OCI-M2 (cell line): ENCODE measurements around the gene DNAAF1.
"Not testable (repeated sequence)": the region's sequence is repeated elsewhere in the genome, so short reads cannot be mapped to it uniquely, and the experiment has no call there.

Source experiments
- DNase-seq: peaks from one replicate; lab custom pipeline; 2025; ENCODE audit not compliant: unreplicated experiment; lab: John Stamatoyannopoulos, UW

The DNAAF1 gene

GRCh38 chr16:84205123-84205522 lies 60.0 kb downstream of the DNAAF1 start:
- DNase-seq, result not testable (repeated sequence)

- no peak for DNase-seq
These were observed 61.0 kb downstream of the DNAAF1 start for GRCh38 chr16:84205976-84206691.

- DNase-seq, result no peak
These were observed 62.1 kb downstream of the DNAAF1 start for GRCh38 chr16:84207251-84207650.

- DNase-seq, result no peak
These were observed 62.8 kb downstream of the DNAAF1 start for GRCh38 chr16:84207879-84208278.

GRCh38 chr16:84209989-84210388 lies 64.9 kb downstream of the DNAAF1 start:
- DNase-seq, result no peak

- no peak for DNase-seq
These were observed 67.0 kb downstream of the DNAAF1 start for GRCh38 chr16:84212154-84212553.

- DNase-seq, result no peak
These were observed 67.5 kb downstream of the DNAAF1 start for GRCh38 chr16:84212631-84213030.

GRCh38 chr16:84214451-84215066 lies 69.5 kb downstream of the DNAAF1 start:
- DNase-seq, result no peak

- no peak for DNase-seq
These were observed 70.4 kb downstream of the DNAAF1 start for GRCh38 chr16:84215531-84215930.

- DNase-seq, result not testable (repeated sequence)
These were observed 71.0 kb downstream of the DNAAF1 start for GRCh38 chr16:84216144-84216543.

- DNase-seq, result no peak
These were observed 73.2 kb downstream of the DNAAF1 start for GRCh38 chr16:84218176-84218823.

- DNase-seq, result no peak
These were observed 73.8 kb downstream of the DNAAF1 start for GRCh38 chr16:84218956-84219355.

GRCh38 chr16:84220851-84221250 lies 75.7 kb downstream of the DNAAF1 start:
- DNase-seq, result no peak

- no peak for DNase-seq
These were observed 78.3 kb downstream of the DNAAF1 start for GRCh38 chr16:84223456-84223855.

GRCh38 chr16:84224554-84224953 lies 79.4 kb downstream of the DNAAF1 start:
- DNase-seq, result no peak

GRCh38 chr16:84225126-84225525 lies 80.0 kb downstream of the DNAAF1 start:
- no peak for DNase-seq

GRCh38 chr16:84225571-84225970 lies 80.5 kb downstream of the DNAAF1 start:
- DNase-seq, result no peak

GRCh38 chr16:84226026-84226425 lies 80.9 kb downstream of the DNAAF1 start:
- no peak for DNase-seq
